Natural killer cell (primary cell): ENCODE data around the gene OSM. TPM values are rescaled to one million over a fixed set of nuclear protein-coding genes. Genes with fewer than 3 reads are reported as not detected.

Experiments
- ATAC-seq, 3 donors: fragments of 150-1000 bp in 2 of 3; fragments of 200-7000 bp in 1 of 3; cut with Tn5 transposase; 1 replicate in 1 of 3; 2 replicates in 2 of 3; pipeline ENCODE4 v1.10.0; 2021; ENCODE audit warnings: mild to moderate bottlenecking in 2 of 3, moderate library complexity in 2 of 3
- DNase-seq, 2 donors: peaks; one replicate each; pipeline versions ENCODE4 v3.0.0 to v3.0.0-alpha.2; 2013 to 2021; ENCODE audit warnings: mixed read lengths in 1 of 2
- H3K27ac ChIP-seq: one replicate; pipeline ENCODE4 v1.5.1; 2013; ENCODE audit warnings: mild to moderate bottlenecking, low read length
- H3K27me3 ChIP-seq: one replicate; pipeline ENCODE4 v1.6.1; 2013; ENCODE audit warnings: low read length; ENCODE audit not compliant: control insufficient read depth, insufficient read depth
- H3K36me3 ChIP-seq: one replicate; pipeline ENCODE4 v1.6.1; 2013; ENCODE audit warnings: low read length; ENCODE audit not compliant: control insufficient read depth, insufficient read depth
- H3K4me1 ChIP-seq: one replicate; pipeline ENCODE4 v1.6.1; 2013; ENCODE audit warnings: low read length; ENCODE audit not compliant: control insufficient read depth, insufficient read depth
- H3K4me3 ChIP-seq: one replicate; pipeline ENCODE4 v1.5.1; 2013; ENCODE audit warnings: low read length
- H3K9me3 ChIP-seq: one replicate; pipeline ENCODE4 v1.6.1; 2013; ENCODE audit warnings: low read length; ENCODE audit not compliant: control insufficient read depth, insufficient read depth
- H3K27ac Mint-ChIP-seq, 2 donors: one replicate each; pipeline ENCODE4 v1.8.0; 2022; ENCODE audit warnings: mild to moderate bottlenecking in 2 of 2, mixed read lengths in 2 of 2, moderate library complexity in 1 of 2
- H3K27me3 Mint-ChIP-seq, 2 donors: one replicate each; pipeline ENCODE4 v1.8.0; 2022; ENCODE audit warnings: low read depth in 2 of 2, mixed read lengths in 2 of 2
- H3K36me3 Mint-ChIP-seq: one replicate; pipeline ENCODE4 v1.8.0; 2022; ENCODE audit warnings: mixed read lengths
- H3K4me1 Mint-ChIP-seq, 2 donors: one replicate each; pipeline ENCODE4 v1.8.0; 2022; ENCODE audit warnings: mixed read lengths in 2 of 2
- H3K4me3 Mint-ChIP-seq: one replicate; pipeline ENCODE4 v1.8.0; 2022; ENCODE audit warnings: mild to moderate bottlenecking, moderate library complexity, mixed read lengths
- H3K9me3 Mint-ChIP-seq, 2 donors: one replicate each; pipeline ENCODE4 v1.8.0; 2022; ENCODE audit warnings: mixed read lengths in 2 of 2
- CTCF ChIP-seq: fragments of 200-600 bp; IDR thresholded peaks from one replicate; pipeline ENCODE4 v1.8.0; 2022; ENCODE audit warnings: antibody characterized with exemption
- WGBS: methylation state at CpG from one replicate; pipeline ENCODE4 v1.1.7; 2013; ENCODE audit warnings: missing lambda C conversion rate; ENCODE audit not compliant: insufficient coverage; 5-methylcytosine and 5-hydroxymethylcytosine counted together
- intact Hi-C: fragments of 100-400 bp; cut with micrococcal nuclease; formaldehyde crosslinking; loops from one replicate; pipeline ENCODE4 v1.14.2; 2022
- total RNA-seq, 4 donors: library from RNA; stranded (reverse); fragments of 120-200 nt in 1 of 4; gene quantifications; one replicate each; pipeline versions ENCODE4 v1.2.3 to v1.2.4, GENCODE V29; 2013 to 2022

The OSM gene
- total RNA-seq, 3 donors from 2014 or later (not counting 1 experiment from before 2014, with no cell fraction given): 17.4 to 142 (median 18.1) TPM

GRCh38 chr22:30283342-30283741 is 16.7 kb upstream of the OSM start:
- Histone ChIP-seq H3K4me3 (no peak overlapping the region), H3K9me3 (no peaks in the 10 kb centered on the region), H3K4me1 (peaks cover 45% of the 10 kb centered on the region), H3K36me3 (no peaks in the 10 kb centered on the region), H3K27ac (no peak overlapping the region), H3K27me3 (no peaks in the 10 kb centered on the region)
- TF ChIP-seq CTCF: no peak
- WGBS: 78% methylated on average over 4 of the region's 4 CpGs
- no peak overlapping the region for H3K4me3 Mint-ChIP-seq
- ATAC-seq (no peak), DNase-seq (no peak)
- no peaks in the 10 kb centered on the region for H3K36me3 Mint-ChIP-seq
- H3K4me1 Mint-ChIP-seq: peaks cover 17 to 20% of the 10 kb centered on the region in 2 donors
- H3K27me3 Mint-ChIP-seq: peaks cover 0 to 7% of the 10 kb centered on the region in 2 donors
- H3K9me3 Mint-ChIP-seq: no peaks in the 10 kb centered on the region
- no peak overlapping the region for H3K27ac Mint-ChIP-seq
- intact Hi-C loops: no loop called here

DNA sequence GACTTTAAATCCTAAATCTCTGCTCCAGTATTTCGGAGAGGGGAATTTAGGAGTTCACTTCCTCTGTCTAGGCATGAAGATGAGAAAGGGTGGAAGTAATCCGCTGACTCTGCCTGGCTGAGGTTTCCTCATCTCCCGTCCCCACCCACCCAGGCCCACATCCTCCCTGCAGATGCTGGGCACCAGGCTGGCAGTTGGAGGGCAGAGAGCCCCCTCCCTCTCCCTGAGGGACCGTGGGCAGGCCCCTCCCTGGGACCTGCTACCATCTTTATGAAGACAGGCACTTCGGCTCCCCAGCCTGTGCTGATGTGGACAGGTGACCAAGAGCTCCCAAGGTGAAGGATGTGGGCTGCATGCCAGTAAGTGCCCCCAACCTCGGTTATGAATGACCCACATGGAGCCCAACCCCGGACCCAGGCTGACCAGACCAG is 16.0 kb upstream of the OSM start:
- Histone ChIP-seq H3K9me3 (no peaks in the 10 kb centered on the region), H3K4me3 (no peak overlapping the region), H3K27me3 (no peaks in the 10 kb centered on the region), H3K4me1 (peaks cover 38% of the 10 kb centered on the region), H3K27ac (no peak overlapping the region), H3K36me3 (no peaks in the 10 kb centered on the region)
- DNase-seq (no peak), ATAC-seq (no peak)
- Mint-ChIP-seq H3K27ac (no peak overlapping the region), H3K27me3 (peaks cover 5 to 14% of the 10 kb centered on the region in 2 donors), H3K4me3 (no peak overlapping the region), H3K4me1 (peaks cover 10 to 19% of the 10 kb centered on the region in 2 donors), H3K9me3 (no peaks in the 10 kb centered on the region), H3K36me3 (no peaks in the 10 kb centered on the region)
- no peak for TF ChIP-seq CTCF
- intact Hi-C loops: no loop called here
- 13% methylated on average over 5 of the region's 7 CpGs for WGBS

DNA sequence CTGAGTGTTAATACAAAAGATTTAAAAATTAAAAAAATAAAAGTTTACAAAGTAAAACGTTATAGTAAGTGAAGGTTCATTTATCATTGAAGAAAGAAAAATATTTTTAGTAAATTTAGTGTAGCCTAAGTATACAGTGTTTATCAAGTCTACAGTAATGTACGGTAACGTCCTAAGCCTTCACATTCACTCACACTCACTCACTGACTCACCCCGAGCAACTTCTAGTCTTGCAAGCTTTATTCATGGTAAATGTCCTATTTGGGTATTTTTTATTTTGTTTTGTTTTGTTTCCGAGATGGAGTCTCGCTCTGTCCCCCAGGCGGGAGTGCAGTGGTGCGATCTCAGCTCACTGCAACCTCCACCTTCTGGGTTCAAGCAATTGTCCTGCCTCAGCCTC is 13.9 kb upstream of the OSM start:
- Histone ChIP-seq H3K9me3 (no peaks in the 10 kb centered on the region), H3K27ac (no peak overlapping the region), H3K4me1 (peaks cover 35% of the 10 kb centered on the region), H3K27me3 (no peaks in the 10 kb centered on the region), H3K4me3 (no peak overlapping the region), H3K36me3 (no peaks in the 10 kb centered on the region)
- TF ChIP-seq CTCF: no peak
- Mint-ChIP-seq H3K27me3 (peaks cover 16 to 24% of the 10 kb centered on the region in 2 donors), H3K36me3 (no peaks in the 10 kb centered on the region), H3K4me1 (peaks cover 19 to 23% of the 10 kb centered on the region in 2 donors), H3K27ac (no peak overlapping the region), H3K9me3 (no peaks in the 10 kb centered on the region), H3K4me3 (no peak overlapping the region)
- WGBS: 91% methylated on average over 4 of the region's 8 CpGs
- intact Hi-C loops: no loop called here
- ATAC-seq: no peak
- DNase-seq: no peak

GRCh38 chr22:30279932-30280331 is 13.3 kb upstream of the OSM start:
- Mint-ChIP-seq H3K9me3 (no peaks in the 10 kb centered on the region), H3K4me3 (no peak overlapping the region), H3K27me3 (peaks cover 22 to 24% of the 10 kb centered on the region in 2 donors), H3K27ac (no peak overlapping the region), H3K36me3 (no peaks in the 10 kb centered on the region), H3K4me1 (peaks cover 23 to 28% of the 10 kb centered on the region in 2 donors)
- H3K36me3 ChIP-seq: no peaks in the 10 kb centered on the region
- H3K9me3 ChIP-seq: no peaks in the 10 kb centered on the region
- no peak for TF ChIP-seq CTCF
- no peak for DNase-seq
- H3K4me3 ChIP-seq: no peak overlapping the region
- no peaks in the 10 kb centered on the region for H3K27me3 ChIP-seq
- 83% methylated on average over 5 of the region's 5 CpGs for WGBS
- H3K27ac ChIP-seq: no peak overlapping the region
- no peak for ATAC-seq
- intact Hi-C loops: no loop called here
- H3K4me1 ChIP-seq: peaks cover 37% of the 10 kb centered on the region
